GM12872 (cell line): ENCODE data around the gene TLE3.
A peak's percentile ranks its signal among the peaks of the same experiment; 100 is the strongest.

Experiments
- CTCF ChIP-seq: IDR thresholded peaks from 3 replicates; pipeline ENCODE4 v1.5.1; 2011; ENCODE audit warnings: low read depth, mild to moderate bottlenecking, low read length, moderate library complexity; ENCODE audit not compliant: insufficient read depth

Gene TLE3

GRCh38 chr15:70016511-70016994, 81.2 kb downstream of the TLE3 start:
- no peak for TF ChIP-seq CTCF

GRCh38 chr15:70014860-70015490, 82.7 kb downstream of the TLE3 start:
- peak; percentile 30; the same call in 1 of the 3 replicates for TF ChIP-seq CTCF

- no peak for TF ChIP-seq CTCF
These were observed 83.4 kb downstream of the TLE3 start for GRCh38 chr15:70014331-70014730.

- no peak for TF ChIP-seq CTCF
These were observed 83.9 kb downstream of the TLE3 start for GRCh38 chr15:70013656-70014313.

GRCh38 chr15:70012895-70013294, 84.8 kb downstream of the TLE3 start:
- no peak for TF ChIP-seq CTCF

GRCh38 chr15:70008697-70009290, 88.9 kb downstream of the TLE3 start:
- TF ChIP-seq CTCF: no peak

- TF ChIP-seq CTCF: no peak
These were observed 91.2 kb downstream of the TLE3 start for GRCh38 chr15:70006259-70007147.
